Esophagus (tissue), 2 donors: Measurements from ENCODE around the gene LRRC2. TPM values are rescaled to one million over a fixed set of nuclear protein-coding genes. Genes with fewer than 3 reads are reported as not detected.
A peak's percentile ranks its signal among the peaks of the same experiment; 100 is the strongest.

Experiments used
- H3K27ac ChIP-seq, 2 donors: one replicate each; pipeline ENCODE4 v1.5.1; 2013; ENCODE audit warnings: low read depth in 2 of 2, mild to moderate bottlenecking in 2 of 2, inconsistent platforms in 1 of 2, low read length in 1 of 2, moderate library complexity in 1 of 2
- H3K27me3 ChIP-seq, 2 donors: one replicate each; pipeline ENCODE4 v1.6.1; 2013; ENCODE audit warnings: low read length in 2 of 2, control low read depth in 1 of 2, mild to moderate bottlenecking in 1 of 2; ENCODE audit not compliant: insufficient read depth in 2 of 2, control insufficient read depth in 1 of 2
- H3K36me3 ChIP-seq, 2 donors: one replicate each; pipeline ENCODE4 v1.6.1; 2013; ENCODE audit warnings: low read length in 1 of 2; ENCODE audit not compliant: control insufficient read depth in 2 of 2, insufficient read depth in 2 of 2
- H3K4me1 ChIP-seq, 2 donors: one replicate each; pipeline ENCODE4 v1.6.1; 2013; ENCODE audit warnings: low read length in 1 of 2; ENCODE audit not compliant: control insufficient read depth in 2 of 2, insufficient read depth in 2 of 2
- H3K4me3 ChIP-seq, 2 donors: one replicate each; pipeline ENCODE4 v1.5.1; 2013; ENCODE audit warnings: low read length in 2 of 2, mild to moderate bottlenecking in 2 of 2, low read depth in 1 of 2, moderate library complexity in 1 of 2
- H3K9me3 ChIP-seq, 2 donors: one replicate each; pipeline ENCODE4 v1.6.1; 2013; ENCODE audit warnings: mild to moderate bottlenecking in 2 of 2, low read depth in 1 of 2, low read length in 1 of 2, moderate library complexity in 1 of 2; ENCODE audit not compliant: control insufficient read depth in 2 of 2, insufficient read depth in 1 of 2
- WGBS, 2 donors: extraction: QIAGEN DNeasy Blood & Tissue Kit; methylation state at CpG; one replicate each; pipeline ENCODE4 v1.1.7; 2013; 5-methylcytosine and 5-hydroxymethylcytosine counted together
- polyA plus RNA-seq, 2 donors: library from polyadenylated mRNA; stranded (reverse); fragments of 200-250 nt; gene quantifications; one replicate each; pipeline ENCODE4 v1.2.3, GENCODE V29; 2013
- donor health status: healthy with polysubstance abuse.
- donor health status: Bipolar disorder and iron deficiency.

LRRC2 gene
- polyA plus RNA-seq, 2 donors: 0.13 to 0.14 TPM

- Histone ChIP-seq H3K4me1 (no peaks in the 10 kb centered on the region), H3K27ac (no peak overlapping the region), H3K4me3 (no peak overlapping the region), H3K27me3 (no peaks in the 10 kb centered on the region), H3K36me3 (no peaks in the 10 kb centered on the region), H3K9me3 (no peaks in the 10 kb centered on the region)
- WGBS, 2 donors: 74 to 77% methylated on average over 1 of the region's 1 CpG
These were observed 19.1 kb downstream of the LRRC2 start for GRCh38 chr3:46546896-46547440.

GRCh38 chr3:46545818-46546630, 20.1 kb downstream of the LRRC2 start:
- no peaks in the 10 kb centered on the region for H3K4me1 ChIP-seq
- H3K27ac ChIP-seq: no peak overlapping the region
- no peaks in the 10 kb centered on the region for H3K27me3 ChIP-seq
- 79 to 86% methylated on average over 6 of the region's 6 CpGs for WGBS, 2 donors
- H3K9me3 ChIP-seq: no peaks in the 10 kb centered on the region
- no peaks in the 10 kb centered on the region for H3K36me3 ChIP-seq
- no peak overlapping the region for H3K4me3 ChIP-seq

GRCh38 chr3:46544771-46545503, 21.2 kb downstream of the LRRC2 start:
- no peaks in the 10 kb centered on the region for H3K36me3 ChIP-seq
- H3K9me3 ChIP-seq: no peaks in the 10 kb centered on the region
- H3K4me3 ChIP-seq: no peak overlapping the region
- 82 to 91% methylated on average over 17 of the region's 17 CpGs for WGBS, 2 donors
- H3K27ac ChIP-seq: no peak overlapping the region
- H3K4me1 ChIP-seq: no peaks in the 10 kb centered on the region
- no peaks in the 10 kb centered on the region for H3K27me3 ChIP-seq

GRCh38 chr3:46542801-46543201, 23.3 kb downstream of the LRRC2 start:
- H3K36me3 ChIP-seq: no peaks in the 10 kb centered on the region
- H3K4me1 ChIP-seq: no peaks in the 10 kb centered on the region
- no peak overlapping the region for H3K27ac ChIP-seq
- WGBS, 2 donors: 87 to 89% methylated on average over 5 of the region's 5 CpGs
- no peaks in the 10 kb centered on the region for H3K9me3 ChIP-seq
- no peaks in the 10 kb centered on the region for H3K27me3 ChIP-seq
- no peak overlapping the region for H3K4me3 ChIP-seq

- no peaks in the 10 kb centered on the region for H3K36me3 ChIP-seq
- WGBS, 2 donors: 85 to 89% methylated on average over 2 of the region's 2 CpGs
These were observed 23.8 kb downstream of the LRRC2 start for GRCh38 chr3:46542344-46542743.

GRCh38 chr3:46541835-46542234, 24.3 kb downstream of the LRRC2 start:
- no peak overlapping the region for H3K27ac ChIP-seq
- H3K9me3 ChIP-seq: no peaks in the 10 kb centered on the region
- WGBS, 2 donors: 88 to 91% methylated on average over 1 of the region's 1 CpG
- no peaks in the 10 kb centered on the region for H3K4me1 ChIP-seq
- H3K36me3 ChIP-seq: no peaks in the 10 kb centered on the region
- H3K27me3 ChIP-seq: no peaks in the 10 kb centered on the region
- no peak overlapping the region for H3K4me3 ChIP-seq

More at GRCh38 chr3:46542344-46542743, 23.8 kb downstream of the LRRC2 start:
- no peaks in the 10 kb centered on the region for H3K27me3 ChIP-seq
- H3K9me3 ChIP-seq: no peaks in the 10 kb centered on the region
- H3K4me1 ChIP-seq: no peaks in the 10 kb centered on the region
- no peak overlapping the region for H3K27ac ChIP-seq
- no peak overlapping the region for H3K4me3 ChIP-seq

GRCh38 chr3:46540550-46540949, 25.6 kb downstream of the LRRC2 start:
- Histone ChIP-seq H3K27ac (no peak overlapping the region), H3K4me3 (no peak overlapping the region), H3K36me3 (no peaks in the 10 kb centered on the region), H3K27me3 (no peaks in the 10 kb centered on the region), H3K9me3 (no peaks in the 10 kb centered on the region), H3K4me1 (no peaks in the 10 kb centered on the region)
- 91 to 96% methylated on average over 4 of the region's 4 CpGs for WGBS, 2 donors

- Histone ChIP-seq H3K27me3 (no peaks in the 10 kb centered on the region), H3K36me3 (no peaks in the 10 kb centered on the region), H3K27ac (peak overlapping the region in 1 of 2 donors; percentile 13), H3K9me3 (no peaks in the 10 kb centered on the region), H3K4me3 (no peak overlapping the region), H3K4me1 (no peaks in the 10 kb centered on the region)
- 85 to 90% methylated on average over 9 of the region's 9 CpGs for WGBS, 2 donors
These were observed 26.6 kb downstream of the LRRC2 start for GRCh38 chr3:46539443-46540005.

- Histone ChIP-seq H3K27me3 (no peaks in the 10 kb centered on the region), H3K4me3 (no peak overlapping the region), H3K4me1 (no peaks in the 10 kb centered on the region), H3K36me3 (no peaks in the 10 kb centered on the region), H3K27ac (no peak overlapping the region), H3K9me3 (no peaks in the 10 kb centered on the region)
- WGBS, 2 donors: 46 to 50% methylated on average over 14 of the region's 14 CpGs
These were observed 27.2 kb downstream of the LRRC2 start for GRCh38 chr3:46538803-46539442.
